Measurements from ENCODE around the gene MOV10L1.
"Not testable (repeated sequence)": the region's sequence is repeated elsewhere in the genome, so short reads cannot be mapped to it uniquely, and the experiment has no call there.

Gene MOV10L1

GRCh38 chr22:50144005-50144614 is 54.3 kb downstream of the MOV10L1 start:
- no peak for DNase-seq (ENCODE audit: low read depth)
- no peak overlapping the region for H3K4me3 ChIP-seq (ENCODE audit: low read length)
- no peak for TF ChIP-seq CTCF (IDR thresholded peaks at IDR 0.05; ENCODE audit: insufficient read depth, low read depth, low read length, missing control alignments)

- DNase-seq (ENCODE audit: low read depth), result no peak
- no peak overlapping the region for H3K4me3 ChIP-seq (ENCODE audit: low read length)
- no peak for TF ChIP-seq CTCF (IDR thresholded peaks at IDR 0.05; ENCODE audit: insufficient read depth, low read depth, low read length, missing control alignments)
These were observed 56.1 kb downstream of the MOV10L1 start for GRCh38 chr22:50145721-50146438.

GRCh38 chr22:50146439-50147238 is 56.8 kb downstream of the MOV10L1 start:
- DNase-seq (ENCODE audit: low read depth), result peak; percentile 78
- peak; percentile 97 for TF ChIP-seq CTCF (IDR thresholded peaks at IDR 0.05; ENCODE audit: insufficient read depth, low read depth, low read length, missing control alignments)

GRCh38 chr22:50147258-50148165 is 57.7 kb downstream of the MOV10L1 start:
- not testable (repeated sequence) for DNase-seq (ENCODE audit: low read depth); H3K4me3 ChIP-seq (ENCODE audit: low read length)

More at GRCh38 chr22:50146439-50147238, 56.8 kb downstream of the MOV10L1 start:
- H3K4me3 ChIP-seq (ENCODE audit: low read length), result no peak overlapping the region

GRCh38 chr22:50148166-50148500 is 58.3 kb downstream of the MOV10L1 start:
- TF ChIP-seq CTCF (IDR thresholded peaks at IDR 0.05; ENCODE audit: insufficient read depth, low read depth, low read length, missing control alignments), result no peak
- no peak for DNase-seq (ENCODE audit: low read depth)
- H3K4me3 ChIP-seq (ENCODE audit: low read length), result no peak overlapping the region

GRCh38 chr22:50148991-50149721 is 59.4 kb downstream of the MOV10L1 start:
- H3K4me3 ChIP-seq (ENCODE audit: low read length), result no peak overlapping the region
- TF ChIP-seq CTCF (IDR thresholded peaks at IDR 0.05; ENCODE audit: insufficient read depth, low read depth, low read length, missing control alignments), result peak; percentile 94
- peak; percentile 96 for DNase-seq (ENCODE audit: low read depth)
